ENCODE results near the gene HID1.

The HID1 gene

DNA sequence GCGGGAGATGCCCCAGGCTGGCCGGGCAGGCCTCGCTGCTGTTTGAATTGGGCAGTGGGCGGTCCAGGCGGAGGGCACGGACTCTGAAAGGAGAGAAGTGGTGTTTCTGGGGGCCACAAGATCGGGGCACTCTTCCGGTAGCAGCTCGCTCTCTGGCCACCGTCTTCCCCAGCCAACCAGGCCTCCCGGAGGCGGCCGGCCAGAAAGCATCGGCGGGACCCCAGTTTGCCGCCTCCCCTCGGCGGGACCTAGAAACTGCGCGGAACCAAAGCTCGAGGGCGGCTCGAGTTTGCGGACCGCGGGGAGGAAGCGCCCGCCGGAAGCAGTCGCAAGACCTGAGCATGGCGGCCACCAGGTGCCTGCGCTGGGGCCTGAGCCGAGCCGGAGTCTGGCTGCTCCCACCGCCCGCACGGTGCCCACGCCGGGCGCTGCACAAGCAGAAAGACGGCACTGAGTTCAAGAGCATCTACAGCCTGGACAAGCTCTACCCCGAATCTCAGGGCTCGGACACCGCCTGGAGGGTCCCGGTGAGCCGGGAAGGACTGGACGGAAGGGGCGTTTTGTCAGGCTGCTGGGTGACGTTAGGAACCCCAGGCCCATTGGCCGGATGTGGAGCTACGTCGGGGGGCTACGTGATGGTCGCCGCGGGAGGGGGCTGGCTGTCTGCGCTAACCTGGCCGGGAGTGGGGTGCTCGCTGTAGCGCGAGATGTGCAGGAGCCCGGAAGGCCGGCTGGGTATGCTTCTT is 40.0 kb upstream of the HID1 start, which contains the start of gene MRPL58:
Gene MRPL58, plus strand, starts transcription at position 325 of the 746 bp plus-strand sequence. Its CDS starts 17 bp downstream, at position 342.
- H3K4me3 ChIP-seq (ENCODE audit: low read depth, low read length): peak within 1 kb of the TSS; percentile 88
- TF ChIP-seq, protein P1, sequence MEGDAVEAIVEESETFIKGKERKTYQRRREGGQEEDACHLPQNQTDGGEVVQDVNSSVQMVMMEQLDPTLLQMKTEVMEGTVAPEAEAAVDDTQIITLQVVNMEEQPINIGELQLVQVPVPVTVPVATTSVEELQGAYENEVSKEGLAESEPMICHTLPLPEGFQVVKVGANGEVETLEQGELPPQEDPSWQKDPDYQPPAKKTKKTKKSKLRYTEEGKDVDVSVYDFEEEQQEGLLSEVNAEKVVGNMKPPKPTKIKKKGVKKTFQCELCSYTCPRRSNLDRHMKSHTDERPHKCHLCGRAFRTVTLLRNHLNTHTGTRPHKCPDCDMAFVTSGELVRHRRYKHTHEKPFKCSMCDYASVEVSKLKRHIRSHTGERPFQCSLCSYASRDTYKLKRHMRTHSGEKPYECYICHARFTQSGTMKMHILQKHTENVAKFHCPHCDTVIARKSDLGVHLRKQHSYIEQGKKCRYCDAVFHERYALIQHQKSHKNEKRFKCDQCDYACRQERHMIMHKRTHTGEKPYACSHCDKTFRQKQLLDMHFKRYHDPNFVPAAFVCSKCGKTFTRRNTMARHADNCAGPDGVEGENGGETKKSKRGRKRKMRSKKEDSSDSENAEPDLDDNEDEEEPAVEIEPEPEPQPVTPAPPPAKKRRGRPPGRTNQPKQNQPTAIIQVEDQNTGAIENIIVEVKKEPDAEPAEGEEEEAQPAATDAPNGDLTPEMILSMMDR (IDR thresholded peaks at IDR 0.05; ENCODE audit: low read depth, low read length): peak; percentile 44
- DNase-seq: peak; percentile 93
- H3K27me3 ChIP-seq: no peaks in the 10 kb centered on the region
- peaks cover 9% of the 10 kb centered on the region for H3K4me1 ChIP-seq
- no peaks in the 10 kb centered on the region for H3K36me3 ChIP-seq
- H3K9me3 ChIP-seq: no peaks in the 10 kb centered on the region

- DNase-seq: no peak
- H3K36me3 ChIP-seq: no peaks in the 10 kb centered on the region
- TF ChIP-seq, protein P1 (IDR thresholded peaks at IDR 0.05; ENCODE audit: low read depth, low read length): no peak
- H3K4me1 ChIP-seq: peaks cover 9% of the 10 kb centered on the region
- H3K27me3 ChIP-seq: no peaks in the 10 kb centered on the region
- H3K4me3 ChIP-seq (ENCODE audit: low read depth, low read length): peak overlapping the region; percentile 88
- no peaks in the 10 kb centered on the region for H3K9me3 ChIP-seq
Observed at GRCh38 chr17:75012096-75012345, 39.5 kb upstream of the HID1 start.

- Histone ChIP-seq H3K36me3 (no peaks in the 10 kb centered on the region), H3K9me3 (no peaks in the 10 kb centered on the region), H3K4me3 (ENCODE audit: low read depth, low read length) (peak overlapping the region; percentile 88), H3K4me1 (peaks cover 9% of the 10 kb centered on the region), H3K27me3 (no peaks in the 10 kb centered on the region)
- TF ChIP-seq, protein P1 (IDR thresholded peaks at IDR 0.05; ENCODE audit: low read depth, low read length): no peak
- peak; percentile 74 for DNase-seq
Observed at GRCh38 chr17:75011401-75012095, 39.0 kb upstream of the HID1 start.

- H3K9me3 ChIP-seq: no peaks in the 10 kb centered on the region
- DNase-seq: peak; percentile 90
- no peaks in the 10 kb centered on the region for H3K36me3 ChIP-seq
- peaks cover 9% of the 10 kb centered on the region for H3K4me1 ChIP-seq
- peak overlapping the region; percentile 88 for H3K4me3 ChIP-seq (ENCODE audit: low read depth, low read length)
- TF ChIP-seq, protein P1 (IDR thresholded peaks at IDR 0.05; ENCODE audit: low read depth, low read length): no peak
- no peaks in the 10 kb centered on the region for H3K27me3 ChIP-seq
Observed at GRCh38 chr17:75010683-75011400, 38.3 kb upstream of the HID1 start.

DNA sequence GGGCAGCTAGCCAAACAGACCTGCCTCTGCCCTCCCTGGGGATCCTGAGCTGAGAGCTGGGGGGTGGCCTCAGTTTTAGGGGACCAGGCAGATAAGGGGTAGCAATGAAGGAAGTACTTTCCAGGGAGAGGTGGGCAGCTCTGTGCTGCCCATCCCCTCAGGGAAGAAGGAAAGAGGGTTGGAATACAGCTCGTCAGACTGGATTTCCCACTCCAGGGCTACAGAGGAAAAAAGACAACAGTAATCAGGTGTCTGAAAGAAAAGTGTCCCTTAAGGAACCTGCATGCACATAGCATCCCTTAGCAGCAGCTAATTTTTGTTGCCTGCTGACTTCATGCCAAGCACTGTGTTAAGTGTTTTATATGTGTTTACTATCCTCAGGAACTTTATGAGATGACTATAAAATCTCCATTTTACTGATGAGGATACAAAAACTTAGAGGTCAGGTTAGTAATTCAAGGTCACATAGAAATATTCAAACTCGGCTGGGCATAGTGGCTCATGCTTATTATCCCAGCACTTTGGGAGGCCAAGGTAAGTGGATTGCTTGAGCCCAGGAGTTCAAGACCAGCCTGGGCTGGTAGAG is 36.7 kb upstream of the HID1 start:
- no peak overlapping the region for H3K4me3 ChIP-seq (ENCODE audit: low read depth, low read length)
- peaks cover 9% of the 10 kb centered on the region for H3K4me1 ChIP-seq
- no peaks in the 10 kb centered on the region for H3K27me3 ChIP-seq
- H3K36me3 ChIP-seq: no peaks in the 10 kb centered on the region
- TF ChIP-seq, protein P1 (IDR thresholded peaks at IDR 0.05; ENCODE audit: low read depth, low read length): no peak
- no peak for DNase-seq
- H3K9me3 ChIP-seq: no peaks in the 10 kb centered on the region
